Right lobe of liver (tissue), 4 donors: ENCODE measurements around the gene HECTD1.

Source experiments
- POLR2A ChIP-seq: fragments of 450-650 bp; IDR thresholded peaks from one replicate; pipeline ENCODE4 v1.6.1; 2017; ENCODE audit warnings: antibody characterized with exemption, mild to moderate bottlenecking
- TF ChIP-seq, protein P1 (sequence below), 4 donors: fragments of 200-600 bp in 3 of 4; fragments of 450-650 bp in 1 of 4; IDR thresholded peaks; one replicate each; pipeline versions ENCODE4 v1.5.1 to v1.8.0; 2016 to 2022; ENCODE audit warnings: antibody characterized with exemption in 4 of 4, mild to moderate bottlenecking in 2 of 4
- donor health status: DM: no; HTN: no; CAD: no.
- donor health status: DM: no; HTN: no; CAD: no.
- donor health status: DM: no; HTN: yes; CAD: no.

DNA sequence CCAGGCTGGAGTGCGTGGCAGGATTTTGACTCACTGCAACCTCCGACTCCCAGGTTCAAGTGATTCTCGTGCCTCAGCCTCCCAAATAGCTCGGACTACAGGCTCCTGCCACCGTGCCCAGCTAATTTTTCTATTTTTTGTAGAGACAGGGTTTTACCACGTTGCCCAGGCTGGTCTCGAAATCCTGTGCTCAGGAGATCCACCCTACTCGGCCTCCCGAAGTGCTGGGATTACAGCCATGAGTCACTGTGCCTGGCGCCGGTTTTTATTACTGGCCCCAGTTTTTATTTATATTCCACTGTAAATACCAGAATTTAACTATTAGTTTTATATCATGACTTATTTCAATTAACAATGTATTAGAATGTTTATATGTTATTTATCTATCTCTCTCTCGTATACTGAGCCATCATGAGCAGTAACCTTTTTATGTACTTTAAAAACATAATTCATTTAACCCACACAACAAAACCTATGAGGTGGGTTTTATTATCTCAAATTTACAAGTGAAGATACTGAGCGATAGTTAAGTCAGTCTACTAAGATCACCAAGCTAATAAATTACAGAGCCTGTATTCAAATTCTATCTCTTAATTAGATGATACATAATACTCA, 47.8 kb downstream of the HECTD1 start:
- TF ChIP-seq, protein P1, sequence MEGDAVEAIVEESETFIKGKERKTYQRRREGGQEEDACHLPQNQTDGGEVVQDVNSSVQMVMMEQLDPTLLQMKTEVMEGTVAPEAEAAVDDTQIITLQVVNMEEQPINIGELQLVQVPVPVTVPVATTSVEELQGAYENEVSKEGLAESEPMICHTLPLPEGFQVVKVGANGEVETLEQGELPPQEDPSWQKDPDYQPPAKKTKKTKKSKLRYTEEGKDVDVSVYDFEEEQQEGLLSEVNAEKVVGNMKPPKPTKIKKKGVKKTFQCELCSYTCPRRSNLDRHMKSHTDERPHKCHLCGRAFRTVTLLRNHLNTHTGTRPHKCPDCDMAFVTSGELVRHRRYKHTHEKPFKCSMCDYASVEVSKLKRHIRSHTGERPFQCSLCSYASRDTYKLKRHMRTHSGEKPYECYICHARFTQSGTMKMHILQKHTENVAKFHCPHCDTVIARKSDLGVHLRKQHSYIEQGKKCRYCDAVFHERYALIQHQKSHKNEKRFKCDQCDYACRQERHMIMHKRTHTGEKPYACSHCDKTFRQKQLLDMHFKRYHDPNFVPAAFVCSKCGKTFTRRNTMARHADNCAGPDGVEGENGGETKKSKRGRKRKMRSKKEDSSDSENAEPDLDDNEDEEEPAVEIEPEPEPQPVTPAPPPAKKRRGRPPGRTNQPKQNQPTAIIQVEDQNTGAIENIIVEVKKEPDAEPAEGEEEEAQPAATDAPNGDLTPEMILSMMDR (IDR thresholded peaks at IDR 0.05), result no peak
- TF ChIP-seq POLR2A, result no peak
